Fibroblast of the aortic adventitia (primary cell): ENCODE data around the gene EN2. TPM values are rescaled to one million over a fixed set of nuclear protein-coding genes. Genes with fewer than 3 reads are reported as not detected.

Source experiments
- DNase-seq: peaks from one replicate; pipeline ENCODE4 v3.0.0-alpha.2; 2010; ENCODE audit warnings: low read depth
- H3K4me3 ChIP-seq: 2 replicates; pipeline ENCODE4 v1.5.1; 2011; ENCODE audit warnings: low read depth, mild to moderate bottlenecking, control low read depth, low read length, moderate library complexity
- CTCF ChIP-seq: IDR thresholded peaks from 2 replicates; pipeline ENCODE4 v1.5.1; 2011; ENCODE audit warnings: mild to moderate bottlenecking, low read length, control low read depth, inconsistent platforms; ENCODE audit not compliant: insufficient read depth
- total RNA-seq: library from RNA; depleted of rRNA; stranded (reverse); fragments of >200 nt; gene quantifications from 2 replicates; pipeline ENCODE4 v1.2.3, GENCODE V29; 2012; ENCODE audit warnings: low replicate concordance

The EN2 gene
- total RNA-seq, 1 donor = under 0.01 TPM

- TF ChIP-seq CTCF = no peak
- no peak for DNase-seq
Observed at GRCh38 chr7:155460926-155461613, 3.1 kb downstream of the EN2 start.

GRCh38 chr7:155461631-155462030 is 3.7 kb downstream of the EN2 start:
- no peak overlapping the region for H3K4me3 ChIP-seq
- no peak for DNase-seq
- no peak for TF ChIP-seq CTCF

More at GRCh38 chr7:155460926-155461613, 3.1 kb downstream of the EN2 start:
- no peak overlapping the region for H3K4me3 ChIP-seq

- no peak overlapping the region for H3K4me3 ChIP-seq
- no peak for TF ChIP-seq CTCF
- no peak for DNase-seq
Observed at GRCh38 chr7:155462163-155462735, 4.3 kb downstream of the EN2 start.

- H3K4me3 ChIP-seq = no peak overlapping the region
- DNase-seq = no peak
- TF ChIP-seq CTCF = no peak
Observed at GRCh38 chr7:155463114-155463811, 5.3 kb downstream of the EN2 start.

GRCh38 chr7:155464183-155464582 is 6.3 kb downstream of the EN2 start:
- no peak for TF ChIP-seq CTCF
- no peak for DNase-seq
- H3K4me3 ChIP-seq = no peak overlapping the region

GRCh38 chr7:155464948-155465739 is 7.2 kb downstream of the EN2 start:
- no peak for TF ChIP-seq CTCF
- no peak for DNase-seq
- no peak overlapping the region for H3K4me3 ChIP-seq
